WTC11 (cell line): ENCODE measurements around the gene KIF3C. TPM values are rescaled to one million over a fixed set of nuclear protein-coding genes. Genes with fewer than 3 reads are reported as not detected.
"Not testable (repeated sequence)": the region's sequence is repeated elsewhere in the genome, so short reads cannot be mapped to it uniquely, and the experiment has no call there.

Experiments used
- ATAC-seq: fragments of 200-7000 bp; cut with Tn5 transposase; 2 replicates; pipeline ENCODE4 v1.10.0; 2021; ENCODE audit warnings: mild to moderate bottlenecking, moderate library complexity
- CTCF ChIA-PET: fragments of 300-600 bp; sonication (Branson Sonifier 250); formaldehyde crosslinking; loops from one replicate; lab custom pipeline; 2021; ENCODE audit warnings: antibody characterized with exemption; lab: Charles Lee
- POLR2A ChIA-PET: fragments of 350-600 bp; sonication (Branson Sonifier 250); formaldehyde crosslinking; loops from one replicate; lab custom pipeline; 2021; ENCODE audit warnings: antibody characterized with exemption; lab: Charles Lee
- DNase-seq: peaks from one replicate; pipeline ENCODE4 v3.0.0; 2021; ENCODE audit warnings: low spot score
- H3K27ac Mint-ChIP-seq: 2 replicates; pipeline ENCODE4 v1.8.0; 2021; ENCODE audit warnings: mixed read lengths
- H3K27me3 Mint-ChIP-seq: 2 replicates; pipeline ENCODE4 v1.8.0; 2021; ENCODE audit warnings: low read depth, mild to moderate bottlenecking, moderate library complexity, mixed read lengths
- H3K36me3 Mint-ChIP-seq: 2 replicates; pipeline ENCODE4 v1.8.0; 2021; ENCODE audit warnings: mixed read lengths
- H3K4me1 Mint-ChIP-seq: 2 replicates; pipeline ENCODE4 v1.8.0; 2022; ENCODE audit warnings: mixed read lengths
- H3K4me3 Mint-ChIP-seq: 2 replicates; pipeline ENCODE4 v1.8.0; 2021; ENCODE audit warnings: mild to moderate bottlenecking, moderate library complexity, mixed read lengths
- H3K9me3 Mint-ChIP-seq: 2 replicates; pipeline ENCODE4 v1.8.0; 2021; ENCODE audit warnings: mixed read lengths
- AFF4 ChIP-seq: sonication (generic); formaldehyde crosslinking; IDR thresholded peaks from 2 replicates; pipeline ENCODE4 v1.8.1; 2023; ENCODE audit warnings: mild to moderate bottlenecking, missing genetic modification reagents, borderline replicate concordance
- ATF2 ChIP-seq: sonication (generic); formaldehyde crosslinking; IDR thresholded peaks from 2 replicates; pipeline ENCODE4 v1.8.1; 2022; ENCODE audit warnings: low read depth, missing genetic modification reagents, borderline replicate concordance
- EMX1 ChIP-seq: fragments of 250-450 bp; sonication (Bioruptor Pico); IDR thresholded peaks from 2 replicates; pipeline ENCODE4 v1.8.0; 2021; ENCODE audit warnings: mild to moderate bottlenecking
- FOXP4 ChIP-seq: sonication (generic); formaldehyde crosslinking; IDR thresholded peaks from 2 replicates; pipeline ENCODE4 v1.8.0; 2022; ENCODE audit warnings: mild to moderate bottlenecking, missing genetic modification reagents
- SMAD4 ChIP-seq: sonication (generic); formaldehyde crosslinking; IDR thresholded peaks from 2 replicates; pipeline ENCODE4 v1.8.0; 2022; ENCODE audit warnings: mild to moderate bottlenecking, missing genetic modification reagents
- USF1 ChIP-seq: sonication (generic); formaldehyde crosslinking; IDR thresholded peaks from 2 replicates; pipeline ENCODE4 v1.8.0; 2022; ENCODE audit warnings: mild to moderate bottlenecking, missing genetic modification reagents
- USF2 ChIP-seq: sonication (generic); formaldehyde crosslinking; IDR thresholded peaks from 2 replicates; pipeline ENCODE4 v1.8.1; 2023; ENCODE audit warnings: mild to moderate bottlenecking, missing genetic modification reagents, moderate library complexity
- ZBTB43 ChIP-seq: sonication (generic); formaldehyde crosslinking; IDR thresholded peaks from 2 replicates; pipeline ENCODE4 v1.8.1; 2023; ENCODE audit warnings: mild to moderate bottlenecking, missing genetic modification reagents
- ZNF121 ChIP-seq: sonication (generic); formaldehyde crosslinking; IDR thresholded peaks from 2 replicates; pipeline ENCODE4 v1.8.0; 2023; ENCODE audit warnings: missing genetic modification reagents
- total RNA-seq: library from RNA; stranded (reverse); gene quantifications from 3 replicates; pipeline ENCODE4 v1.2.3, GENCODE V29; 2021

KIF3C gene
- total RNA-seq, 1 experiment from 2014 or later: 48.1 TPM

- peak; percentile 98 for ATAC-seq
- no peaks in the 10 kb centered on the region for H3K9me3 Mint-ChIP-seq
- H3K27me3 Mint-ChIP-seq: no peaks in the 10 kb centered on the region
- POLR2A ChIA-PET: interaction anchor here (1.0 kb wide), 2 partner anchors 15 to 140 kb away, joined by 3 read pairs; partner anchors contain the start of genes ASXL2 and RAB10
- peak overlapping the region; percentile 42; the same call in 1 of the 2 replicates for H3K27ac Mint-ChIP-seq
- H3K4me3 Mint-ChIP-seq: no peak overlapping the region
- 0 out of 2 replicates have a peak, but pooled peaks have one; percentile 29 for TF ChIP-seq USF1 (CRISPR knock-in tag)
- peak; percentile 88 for TF ChIP-seq ZNF121 (CRISPR knock-in tag)
- no peak for TF ChIP-seq EMX1
- peak; percentile 64 for TF ChIP-seq USF2 (CRISPR knock-in tag)
- TF ChIP-seq, all 79 proteins: peak for 3
- peak; percentile 47 for DNase-seq
- CTCF ChIA-PET: interaction anchor here (0.7 to 1.0 kb wide), 3 partner anchors 20 to 127 kb away, joined by 3 to 5 read pairs (median 4); no protein-coding TSS in a partner anchor
- Mint-ChIP-seq H3K36me3 (no peaks in the 10 kb centered on the region), H3K4me1 (peaks cover 6% of the 10 kb centered on the region)
Measured at GRCh38 chr2:26018184-26019055, 36.1 kb upstream of the KIF3C start.

- ATAC-seq: no peak
Measured at GRCh38 chr2:26017464-26018183, 35.3 kb upstream of the KIF3C start.

GRCh38 chr2:26016706-26017045, 34.4 kb upstream of the KIF3C start:
- H3K4me1 Mint-ChIP-seq: peaks cover 19% of the 10 kb centered on the region
- H3K27ac Mint-ChIP-seq, H3K27me3 Mint-ChIP-seq, H3K9me3 Mint-ChIP-seq, DNase-seq, H3K4me3 Mint-ChIP-seq, H3K36me3 Mint-ChIP-seq, ATAC-seq, CTCF ChIA-PET: not testable (repeated sequence)
- POLR2A ChIA-PET: interaction anchor here (0.6 kb wide), 1 partner anchor 138 kb away, joined by 4 read pairs; no protein-coding TSS in a partner anchor

More at GRCh38 chr2:26017464-26018183, 35.3 kb upstream of the KIF3C start:
- Mint-ChIP-seq H3K4me1 (peaks cover 10% of the 10 kb centered on the region), H3K27ac (peak overlapping the region; percentile 42; the same call in 1 of the 2 replicates), H3K36me3 (no peaks in the 10 kb centered on the region), H3K9me3 (no peaks in the 10 kb centered on the region), H3K27me3 (no peaks in the 10 kb centered on the region), H3K4me3 (no peak overlapping the region)
- no peak for TF ChIP-seq AFF4
- no peak for TF ChIP-seq SMAD4 (CRISPR knock-in tag)
- DNase-seq: no peak
- ChIA-PET CTCF (interaction anchor here (0.7 to 1.0 kb wide), 3 partner anchors 20 to 128 kb away, joined by 3 to 5 read pairs (median 4); no protein-coding TSS in a partner anchor), POLR2A (interaction anchor here (1.0 kb wide), 2 partner anchors 16 to 139 kb away, joined by 3 read pairs; partner anchors contain the start of genes ASXL2 and RAB10)

- no peak overlapping the region for H3K4me3 Mint-ChIP-seq
- no peak for TF ChIP-seq ZBTB43 (CRISPR knock-in tag)
- no peak for TF ChIP-seq FOXP4 (CRISPR knock-in tag)
- TF ChIP-seq ATF2 (CRISPR knock-in tag): no peak
- H3K9me3 Mint-ChIP-seq: no peaks in the 10 kb centered on the region
- no peaks in the 10 kb centered on the region for H3K27me3 Mint-ChIP-seq
- DNase-seq (no peak), ATAC-seq (no peak)
- CTCF ChIA-PET: no interaction called here
- H3K36me3 Mint-ChIP-seq: no peaks in the 10 kb centered on the region
- no peak overlapping the region for H3K27ac Mint-ChIP-seq
- POLR2A ChIA-PET: interaction anchor here (0.6 kb wide), 1 partner anchor 137 kb away, joined by 4 read pairs; no protein-coding TSS in a partner anchor
- peaks cover 25% of the 10 kb centered on the region for H3K4me1 Mint-ChIP-seq
Measured at GRCh38 chr2:26016012-26016705, 33.9 kb upstream of the KIF3C start.
